HG02973 (cell line): ENCODE data around the gene EPB41L4B.
A peak's percentile ranks its signal among the peaks of the same experiment; 100 is the strongest.
"Not testable (repeated sequence)": the region's sequence is repeated elsewhere in the genome, so short reads cannot be mapped to it uniquely, and the experiment has no call there.

ENCODE experiments used
- ATAC-seq: cut with Tn5 transposase; IDR thresholded peaks from one replicate; pipeline ENCODE4 v1.9.1; 2021; ENCODE audit warnings: moderate library complexity; ENCODE audit not compliant: unreplicated experiment

The EPB41L4B gene

GRCh38 chr9:109129470-109130197 lies 191.2 kb downstream of the EPB41L4B start:
- ATAC-seq, result no peak

DNA sequence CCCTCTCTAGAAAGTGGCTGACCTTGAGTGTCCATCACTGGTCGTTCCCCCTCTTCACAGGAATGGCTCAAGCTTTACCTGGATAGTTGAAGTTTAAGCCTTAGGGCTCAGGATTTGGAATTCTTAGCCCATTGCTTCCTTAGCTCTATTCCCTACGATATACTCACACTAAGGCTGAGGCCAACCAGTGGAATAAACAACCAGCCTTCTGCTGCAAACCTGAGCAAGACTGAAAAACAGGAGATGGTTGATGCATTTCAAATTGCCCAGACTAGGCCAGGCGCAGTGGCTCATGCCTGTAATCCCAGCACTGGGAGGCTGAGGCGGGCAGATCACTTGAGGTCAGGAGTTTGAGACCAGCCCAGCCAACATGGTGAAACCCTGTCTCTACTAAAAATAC lies 194.2 kb downstream of the EPB41L4B start:
- ATAC-seq, result not testable (repeated sequence)

- no peak for ATAC-seq
Measured at GRCh38 chr9:109124121-109124520, 196.7 kb downstream of the EPB41L4B start.

- ATAC-seq, result peak; percentile 32
Measured at GRCh38 chr9:109122726-109123621, 197.9 kb downstream of the EPB41L4B start.
